ENCODE data around the gene BDKRB1. TPM values are rescaled to one million over a fixed set of nuclear protein-coding genes. Genes with fewer than 3 reads are reported as not detected.
A peak's percentile ranks its signal among the peaks of the same experiment; 100 is the strongest.

Gene BDKRB1
- total RNA-seq, 1 donor from 2014 or later: not detected

DNA sequence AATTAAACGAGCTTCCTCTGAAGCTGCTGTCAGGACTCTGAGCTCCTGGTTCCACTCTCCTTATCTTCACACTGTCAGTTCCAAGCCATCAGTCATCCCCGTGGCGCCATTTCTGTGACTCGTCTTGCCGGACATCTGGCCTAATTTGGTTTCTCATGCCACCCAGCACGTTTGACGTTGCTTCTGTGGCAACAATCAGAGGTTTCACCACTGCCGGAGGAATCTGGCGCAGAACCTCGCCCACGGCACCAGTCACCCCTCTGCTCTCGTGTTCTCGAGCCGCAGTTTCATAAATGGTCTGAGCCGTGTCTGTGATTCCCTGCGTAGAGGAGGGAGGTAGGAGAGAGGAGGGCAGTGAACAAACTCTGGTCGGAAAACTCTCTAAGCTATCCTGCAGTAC is 29.7 kb downstream of the BDKRB1 start:
- DNase-seq (ENCODE audit: low spot score, unreplicated experiment): no peak
- peak overlapping the region; percentile 43 for H3K27ac Mint-ChIP-seq

DNA sequence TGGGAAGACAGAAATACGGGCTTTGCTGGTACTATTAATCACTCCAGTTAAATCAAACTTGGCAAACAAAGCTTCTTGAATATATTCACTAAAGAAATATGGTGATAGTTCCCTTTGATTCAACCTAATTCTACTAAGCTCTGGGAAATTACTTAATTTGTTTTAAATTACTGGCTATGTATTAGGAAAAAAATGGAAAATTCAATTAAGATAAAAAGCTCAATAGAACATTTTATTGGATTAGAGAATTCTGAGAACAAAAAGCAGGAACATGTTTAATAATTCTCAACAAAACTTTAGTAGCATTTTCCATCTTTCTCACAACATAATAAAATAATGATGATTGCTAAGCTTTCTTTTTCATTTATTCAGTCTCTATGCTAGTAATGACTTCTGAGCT is 30.2 kb downstream of the BDKRB1 start:
- Mint-ChIP-seq H3K36me3 (ENCODE audit: insufficient read depth) (peaks cover 22% of the 10 kb centered on the region), H3K4me1 (ENCODE audit: low read depth) (peaks cover 24% of the 10 kb centered on the region), H3K27me3 (no peaks in the 10 kb centered on the region), H3K4me3 (ENCODE audit: low read depth) (no peak overlapping the region), H3K9me3 (ENCODE audit: low read depth) (no peaks in the 10 kb centered on the region), H3K27ac (peak overlapping the region; percentile 43)
- TF ChIP-seq, protein P1, sequence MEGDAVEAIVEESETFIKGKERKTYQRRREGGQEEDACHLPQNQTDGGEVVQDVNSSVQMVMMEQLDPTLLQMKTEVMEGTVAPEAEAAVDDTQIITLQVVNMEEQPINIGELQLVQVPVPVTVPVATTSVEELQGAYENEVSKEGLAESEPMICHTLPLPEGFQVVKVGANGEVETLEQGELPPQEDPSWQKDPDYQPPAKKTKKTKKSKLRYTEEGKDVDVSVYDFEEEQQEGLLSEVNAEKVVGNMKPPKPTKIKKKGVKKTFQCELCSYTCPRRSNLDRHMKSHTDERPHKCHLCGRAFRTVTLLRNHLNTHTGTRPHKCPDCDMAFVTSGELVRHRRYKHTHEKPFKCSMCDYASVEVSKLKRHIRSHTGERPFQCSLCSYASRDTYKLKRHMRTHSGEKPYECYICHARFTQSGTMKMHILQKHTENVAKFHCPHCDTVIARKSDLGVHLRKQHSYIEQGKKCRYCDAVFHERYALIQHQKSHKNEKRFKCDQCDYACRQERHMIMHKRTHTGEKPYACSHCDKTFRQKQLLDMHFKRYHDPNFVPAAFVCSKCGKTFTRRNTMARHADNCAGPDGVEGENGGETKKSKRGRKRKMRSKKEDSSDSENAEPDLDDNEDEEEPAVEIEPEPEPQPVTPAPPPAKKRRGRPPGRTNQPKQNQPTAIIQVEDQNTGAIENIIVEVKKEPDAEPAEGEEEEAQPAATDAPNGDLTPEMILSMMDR (IDR thresholded peaks at IDR 0.05; ENCODE audit: unreplicated experiment): no peak
- no peak for DNase-seq (ENCODE audit: low spot score, unreplicated experiment)

More for the DNA sequence above, 29.7 kb downstream of the BDKRB1 start:
- Mint-ChIP-seq H3K9me3 (ENCODE audit: low read depth) (no peaks in the 10 kb centered on the region), H3K36me3 (ENCODE audit: insufficient read depth) (peaks cover 22% of the 10 kb centered on the region), H3K4me3 (ENCODE audit: low read depth) (peak overlapping the region; percentile 45), H3K4me1 (ENCODE audit: low read depth) (peaks cover 24% of the 10 kb centered on the region), H3K27me3 (no peaks in the 10 kb centered on the region)
- TF ChIP-seq, protein P1 (IDR thresholded peaks at IDR 0.05; ENCODE audit: unreplicated experiment): no peak

DNA sequence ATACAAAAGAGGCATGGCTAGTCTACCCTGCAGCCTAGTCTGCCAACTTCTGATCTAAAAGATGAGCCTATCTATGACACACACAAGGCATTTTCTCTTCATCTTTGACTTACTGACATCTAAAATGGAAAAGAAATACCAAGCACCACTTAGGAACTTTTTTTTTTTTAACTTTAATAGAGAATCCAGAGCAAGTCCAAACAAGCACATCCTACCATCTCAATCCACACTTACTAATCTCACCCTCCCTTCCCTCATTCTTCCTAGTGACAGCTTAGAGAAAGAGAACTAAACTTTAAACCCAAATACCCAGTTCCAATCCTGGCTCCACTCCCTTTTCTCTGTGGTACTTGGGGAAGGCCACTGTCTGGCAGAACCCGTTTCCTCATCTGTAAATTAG is 31.8 kb downstream of the BDKRB1 start:
- H3K9me3 Mint-ChIP-seq (ENCODE audit: low read depth): no peaks in the 10 kb centered on the region
- H3K4me3 Mint-ChIP-seq (ENCODE audit: low read depth): no peak overlapping the region
- peaks cover 22% of the 10 kb centered on the region for H3K4me1 Mint-ChIP-seq (ENCODE audit: low read depth)
- H3K27ac Mint-ChIP-seq: no peak overlapping the region
- DNase-seq (ENCODE audit: low spot score, unreplicated experiment): no peak
- no peaks in the 10 kb centered on the region for H3K27me3 Mint-ChIP-seq
- H3K36me3 Mint-ChIP-seq (ENCODE audit: insufficient read depth): peaks cover 22% of the 10 kb centered on the region
- TF ChIP-seq, protein P1 (IDR thresholded peaks at IDR 0.05; ENCODE audit: unreplicated experiment): no peak

DNA sequence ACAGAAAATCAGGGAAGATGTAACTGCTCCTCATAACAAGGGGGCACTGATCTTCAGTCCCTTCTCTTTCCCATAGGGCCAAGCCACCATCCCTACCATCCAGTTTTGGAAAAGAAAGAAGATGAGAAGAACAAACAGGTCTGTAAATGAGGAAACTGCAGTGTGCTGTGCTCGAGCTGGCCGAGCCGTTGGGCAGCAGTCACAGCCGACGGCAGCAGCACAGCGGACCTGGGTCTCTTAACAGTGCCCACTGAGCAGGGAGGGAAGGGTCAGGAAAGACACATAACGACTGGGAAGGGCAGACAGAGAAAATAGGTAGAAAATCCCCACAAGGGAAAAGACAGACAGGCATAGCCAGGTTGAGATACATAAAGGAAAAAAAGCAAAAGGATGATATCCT is 38.2 kb downstream of the BDKRB1 start:
- TF ChIP-seq, protein P1 (IDR thresholded peaks at IDR 0.05; ENCODE audit: unreplicated experiment): no peak
- Mint-ChIP-seq H3K27ac (peak overlapping the region; percentile 36), H3K27me3 (no peaks in the 10 kb centered on the region), H3K4me3 (ENCODE audit: low read depth) (no peak overlapping the region), H3K36me3 (ENCODE audit: insufficient read depth) (peaks cover 15% of the 10 kb centered on the region), H3K4me1 (ENCODE audit: low read depth) (peaks cover 12% of the 10 kb centered on the region), H3K9me3 (ENCODE audit: low read depth) (no peaks in the 10 kb centered on the region)
- no peak for DNase-seq (ENCODE audit: low spot score, unreplicated experiment)

DNA sequence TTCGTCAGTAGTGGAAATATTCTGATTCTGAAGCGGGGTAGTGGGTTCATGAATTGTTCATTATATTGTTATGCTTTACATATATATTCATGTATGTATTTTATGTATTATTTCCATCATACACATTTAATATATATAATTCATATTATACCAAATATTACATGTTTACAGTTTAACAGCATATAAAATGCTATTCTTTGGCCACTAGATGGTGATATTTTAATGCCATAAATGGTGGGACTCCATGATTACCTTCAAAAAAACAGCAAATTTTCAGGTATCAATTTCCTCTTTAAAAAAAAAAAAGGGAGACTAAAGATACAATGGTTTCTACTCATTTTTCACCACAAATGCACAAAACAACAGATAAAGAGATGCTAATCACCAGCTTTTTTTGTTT is 41.0 kb downstream of the BDKRB1 start:
- H3K27ac Mint-ChIP-seq: no peak overlapping the region
- DNase-seq (ENCODE audit: low spot score, unreplicated experiment): no peak
- no peaks in the 10 kb centered on the region for H3K9me3 Mint-ChIP-seq (ENCODE audit: low read depth)
- no peak overlapping the region for H3K4me3 Mint-ChIP-seq (ENCODE audit: low read depth)
- H3K36me3 Mint-ChIP-seq (ENCODE audit: insufficient read depth): peaks cover 9% of the 10 kb centered on the region
- peaks cover 12% of the 10 kb centered on the region for H3K4me1 Mint-ChIP-seq (ENCODE audit: low read depth)
- H3K27me3 Mint-ChIP-seq: no peaks in the 10 kb centered on the region
- TF ChIP-seq, protein P1 (IDR thresholded peaks at IDR 0.05; ENCODE audit: unreplicated experiment): peak; percentile 68
